ENCODE data around the gene SELPLG.
"Not testable (repeated sequence)": the region's sequence is repeated elsewhere in the genome, so short reads cannot be mapped to it uniquely, and the experiment has no call there.

SELPLG gene

GRCh38 chr12:108637222-108637971, 3.7 kb upstream of the SELPLG start:
- DNase-seq = no peak

- DNase-seq = no peak
Measured at GRCh38 chr12:108635997-108636808, 2.5 kb upstream of the SELPLG start.

- peak; percentile 56 for DNase-seq
Measured at GRCh38 chr12:108635201-108635996, 1.7 kb upstream of the SELPLG start.

- peak; percentile 53 for DNase-seq
Measured at GRCh38 chr12:108634341-108634751, 652 bp upstream of the SELPLG start.

- no peak for DNase-seq
Measured at GRCh38 chr12:108633081-108633533, 587 bp downstream of the SELPLG start.

GRCh38 chr12:108631261-108631660, 2.4 kb downstream of the SELPLG start:
- DNase-seq = not testable (repeated sequence)

- peak; percentile 30 for DNase-seq
Measured at GRCh38 chr12:108630481-108631207, 3.0 kb downstream of the SELPLG start.

GRCh38 chr12:108629824-108630476, 3.7 kb downstream of the SELPLG start:
- peak; percentile 71 for DNase-seq

GRCh38 chr12:108629151-108629550, 4.5 kb downstream of the SELPLG start:
- no peak for DNase-seq

- no peak for DNase-seq
Measured at GRCh38 chr12:108627134-108627920, 6.4 kb downstream of the SELPLG start.

- no peak for DNase-seq
Measured at GRCh38 chr12:108625228-108625627, 8.5 kb downstream of the SELPLG start.

- DNase-seq = no peak
Measured at GRCh38 chr12:108623577-108623976, 10.1 kb downstream of the SELPLG start.

- DNase-seq = no peak
Measured at GRCh38 chr12:108622921-108623514, 10.7 kb downstream of the SELPLG start.

GRCh38 chr12:108622421-108622820, 11.3 kb downstream of the SELPLG start:
- peak; percentile 27 for DNase-seq

- no peak for DNase-seq
Measured at GRCh38 chr12:108621161-108621560, 12.5 kb downstream of the SELPLG start.

GRCh38 chr12:108620236-108620879, 13.3 kb downstream of the SELPLG start:
- no peak for DNase-seq

- DNase-seq = no peak
Measured at GRCh38 chr12:108619369-108620160, 14.1 kb downstream of the SELPLG start.

- DNase-seq = not testable (repeated sequence)
Measured at GRCh38 chr12:108618953-108619274, 14.8 kb downstream of the SELPLG start.
